Astrocyte (in vitro differentiated cells and primary cell): ENCODE results near the gene CEP89. TPM values are rescaled to one million over a fixed set of nuclear protein-coding genes. Genes with fewer than 3 reads are reported as not detected.

Source experiments
- DNase-seq: peaks from one replicate; pipeline ENCODE4 v3.0.0-alpha.2; 2010; ENCODE audit warnings: low read depth
- FAIRE-seq: peaks from 2 replicates; lab custom pipeline; 2011; peaks lifted over from hg19 to GRCh38; lab: Jason Lieb, UNC
- H2AFZ ChIP-seq: 2 replicates; pipeline ENCODE4 v1.6.0; 2012; ENCODE audit warnings: low read depth, low read length, inconsistent platforms
- H3K27ac ChIP-seq: 2 replicates; pipeline ENCODE4 v1.5.1; 2011; ENCODE audit warnings: low read depth, low read length, inconsistent platforms
- H3K27me3 ChIP-seq: 2 replicates; pipeline ENCODE4 v1.6.0; 2011; ENCODE audit warnings: low read length, inconsistent platforms; ENCODE audit not compliant: insufficient read depth
- H3K36me3 ChIP-seq: 2 replicates; pipeline ENCODE4 v1.5.1; 2011; ENCODE audit warnings: low read length, inconsistent platforms; ENCODE audit not compliant: insufficient read depth
- H3K4me1 ChIP-seq: 2 replicates; pipeline ENCODE4 v1.5.1; 2011; ENCODE audit warnings: low read length, inconsistent platforms; ENCODE audit not compliant: insufficient read depth
- H3K4me2 ChIP-seq: 2 replicates; pipeline ENCODE4 v1.6.0; 2012; ENCODE audit warnings: low read length, inconsistent platforms
- H3K4me3 ChIP-seq: 2 replicates; pipeline ENCODE4 v1.5.1; 2011; ENCODE audit warnings: low read depth, mild to moderate bottlenecking, low read length, inconsistent platforms; ENCODE audit not compliant: insufficient read depth
- H3K79me2 ChIP-seq: 2 replicates; pipeline ENCODE4 v1.6.0; 2012; ENCODE audit warnings: mild to moderate bottlenecking, low read length, inconsistent platforms; ENCODE audit not compliant: insufficient read depth
- H3K9ac ChIP-seq: 2 replicates; pipeline ENCODE4 v1.6.0; 2012; ENCODE audit warnings: mild to moderate bottlenecking, low read length, inconsistent platforms
- H3K9me3 ChIP-seq: 2 replicates; pipeline ENCODE4 v1.5.1; 2012; ENCODE audit warnings: low read depth, mild to moderate bottlenecking, low read length, inconsistent platforms; ENCODE audit not compliant: insufficient read depth
- H4K20me1 ChIP-seq: 2 replicates; pipeline ENCODE4 v1.6.0; 2012; ENCODE audit warnings: low read length, inconsistent platforms; ENCODE audit not compliant: insufficient read depth
- H3K27ac Mint-ChIP-seq: one replicate; pipeline ENCODE4 v1.8.0; 2021; ENCODE audit warnings: mild to moderate bottlenecking, mixed read lengths; ENCODE audit not compliant: unreplicated experiment
- H3K27me3 Mint-ChIP-seq: one replicate; pipeline ENCODE4 v1.8.0; 2021; ENCODE audit warnings: low read depth, mixed read lengths; ENCODE audit not compliant: unreplicated experiment
- H3K36me3 Mint-ChIP-seq: one replicate; pipeline ENCODE4 v1.8.0; 2021; ENCODE audit warnings: low read depth, mixed read lengths; ENCODE audit not compliant: unreplicated experiment
- H3K4me1 Mint-ChIP-seq: one replicate; pipeline ENCODE4 v1.8.0; 2021; ENCODE audit warnings: low read depth, mixed read lengths; ENCODE audit not compliant: unreplicated experiment
- H3K4me3 Mint-ChIP-seq: one replicate; pipeline ENCODE4 v1.8.0; 2021; ENCODE audit warnings: mild to moderate bottlenecking, moderate library complexity, mixed read lengths; ENCODE audit not compliant: unreplicated experiment
- H3K9me3 Mint-ChIP-seq: one replicate; pipeline ENCODE4 v1.8.0; 2021; ENCODE audit warnings: mild to moderate bottlenecking, mixed read lengths; ENCODE audit not compliant: unreplicated experiment
- EZH2 ChIP-seq: IDR thresholded peaks from 2 replicates; pipeline ENCODE4 v1.6.1; 2012; ENCODE audit warnings: mild to moderate bottlenecking, low read length, inconsistent platforms; ENCODE audit not compliant: insufficient read depth
- total RNA-seq: library from RNA; stranded (reverse); gene quantifications from 2 replicates; pipeline ENCODE4 v1.2.1, GENCODE V29; 2021
- TF ChIP-seq, protein P1 (sequence below): IDR thresholded peaks from 2 replicates; pipeline ENCODE4 v1.5.1; 2011; ENCODE audit warnings: low read depth, mild to moderate bottlenecking, inconsistent platforms, low read length, moderate library complexity; ENCODE audit not compliant: insufficient read depth

The CEP89 gene
- total RNA-seq, 1 donor from 2014 or later = 28.3 TPM

- H3K4me1 ChIP-seq = peaks cover 9% of the 10 kb centered on the region
- H3K36me3 Mint-ChIP-seq = peaks cover 11% of the 10 kb centered on the region
- no peak overlapping the region for H3K27ac Mint-ChIP-seq
- no peak for TF ChIP-seq EZH2
- TF ChIP-seq, protein P1, sequence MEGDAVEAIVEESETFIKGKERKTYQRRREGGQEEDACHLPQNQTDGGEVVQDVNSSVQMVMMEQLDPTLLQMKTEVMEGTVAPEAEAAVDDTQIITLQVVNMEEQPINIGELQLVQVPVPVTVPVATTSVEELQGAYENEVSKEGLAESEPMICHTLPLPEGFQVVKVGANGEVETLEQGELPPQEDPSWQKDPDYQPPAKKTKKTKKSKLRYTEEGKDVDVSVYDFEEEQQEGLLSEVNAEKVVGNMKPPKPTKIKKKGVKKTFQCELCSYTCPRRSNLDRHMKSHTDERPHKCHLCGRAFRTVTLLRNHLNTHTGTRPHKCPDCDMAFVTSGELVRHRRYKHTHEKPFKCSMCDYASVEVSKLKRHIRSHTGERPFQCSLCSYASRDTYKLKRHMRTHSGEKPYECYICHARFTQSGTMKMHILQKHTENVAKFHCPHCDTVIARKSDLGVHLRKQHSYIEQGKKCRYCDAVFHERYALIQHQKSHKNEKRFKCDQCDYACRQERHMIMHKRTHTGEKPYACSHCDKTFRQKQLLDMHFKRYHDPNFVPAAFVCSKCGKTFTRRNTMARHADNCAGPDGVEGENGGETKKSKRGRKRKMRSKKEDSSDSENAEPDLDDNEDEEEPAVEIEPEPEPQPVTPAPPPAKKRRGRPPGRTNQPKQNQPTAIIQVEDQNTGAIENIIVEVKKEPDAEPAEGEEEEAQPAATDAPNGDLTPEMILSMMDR = no peak
- DNase-seq = no peak
- peak overlapping the region; percentile 66 for H3K4me3 Mint-ChIP-seq
- no peaks in the 10 kb centered on the region for H3K79me2 ChIP-seq
- no peaks in the 10 kb centered on the region for H3K36me3 ChIP-seq
- H3K27me3 ChIP-seq = no peaks in the 10 kb centered on the region
- no peak overlapping the region for H3K27ac ChIP-seq
- H3K4me1 Mint-ChIP-seq = no peaks in the 10 kb centered on the region
- H2AFZ ChIP-seq = no peak overlapping the region
- H3K9me3 Mint-ChIP-seq = no peaks in the 10 kb centered on the region
- H3K4me2 ChIP-seq = no peak overlapping the region
- no peaks in the 10 kb centered on the region for H4K20me1 ChIP-seq
- H3K9me3 ChIP-seq = no peaks in the 10 kb centered on the region
- H3K27me3 Mint-ChIP-seq = no peaks in the 10 kb centered on the region
- no peak overlapping the region for H3K9ac ChIP-seq
- no peak overlapping the region for H3K4me3 ChIP-seq
- no peak for FAIRE-seq
Measured at GRCh38 chr19:32878988-32879387, 92.8 kb downstream of the CEP89 start.

DNA sequence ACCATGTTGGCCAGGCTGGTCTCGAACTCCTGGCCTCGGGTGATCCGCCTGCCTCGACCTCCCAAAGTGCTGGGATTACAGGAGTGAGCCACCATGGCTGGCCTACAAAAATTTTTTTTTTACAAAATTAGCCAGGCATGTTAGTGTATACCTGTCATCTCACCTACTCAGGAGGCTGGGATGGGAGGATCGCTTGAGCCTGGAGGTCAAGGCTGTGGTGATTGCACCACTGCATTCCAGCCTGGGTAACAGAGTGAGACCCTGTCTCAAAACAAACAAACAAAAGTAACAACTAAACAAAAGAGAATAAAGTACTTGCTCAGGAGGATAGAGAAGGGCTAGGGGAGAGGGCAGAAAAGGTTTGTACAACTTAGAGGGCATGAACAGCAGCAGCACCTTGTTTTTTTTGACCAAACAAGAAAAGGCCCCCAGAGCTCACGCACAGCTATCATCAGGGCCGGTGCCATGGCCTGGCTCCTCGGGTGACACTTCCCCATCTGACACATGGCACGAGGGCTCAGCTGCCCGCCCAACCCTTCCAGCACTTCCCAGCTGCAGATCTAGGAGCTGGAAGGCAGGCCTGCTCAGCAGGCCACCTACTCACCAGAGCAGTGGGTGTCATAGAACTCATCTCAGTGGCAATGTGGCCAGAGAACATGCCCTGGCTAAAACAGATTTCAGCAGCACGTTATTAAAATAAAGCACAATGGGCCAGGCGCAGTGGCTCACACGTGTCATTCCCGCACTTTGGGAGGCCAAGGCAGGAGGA is 93.6 kb downstream of the CEP89 start:
- FAIRE-seq = no peak

More for the DNA sequence above, 93.6 kb downstream of the CEP89 start:
- TF ChIP-seq EZH2 = no peak
- TF ChIP-seq, protein P1 = no peak
- no peaks in the 10 kb centered on the region for H3K4me1 Mint-ChIP-seq
- no peaks in the 10 kb centered on the region for H3K9me3 Mint-ChIP-seq
- Histone ChIP-seq H3K9me3 (no peaks in the 10 kb centered on the region), H3K36me3 (no peaks in the 10 kb centered on the region), H2AFZ (no peak overlapping the region), H3K27ac (no peak overlapping the region), H4K20me1 (no peaks in the 10 kb centered on the region), H3K9ac (no peak overlapping the region), H3K4me1 (peaks cover 9% of the 10 kb centered on the region), H3K4me2 (no peak overlapping the region), H3K4me3 (no peak overlapping the region), H3K79me2 (no peaks in the 10 kb centered on the region), H3K27me3 (no peaks in the 10 kb centered on the region)
- H3K27me3 Mint-ChIP-seq = no peaks in the 10 kb centered on the region
- no peak for DNase-seq
- H3K4me3 Mint-ChIP-seq = no peak overlapping the region
- H3K36me3 Mint-ChIP-seq = peaks cover 11% of the 10 kb centered on the region
- no peak overlapping the region for H3K27ac Mint-ChIP-seq
